HG03159 (cell line): ENCODE data around the gene ZNF574.

Experiments used
- ATAC-seq: cut with Tn5 transposase; IDR thresholded peaks from one replicate; pipeline ENCODE4 v1.9.1; 2021; ENCODE audit warnings: mild to moderate bottlenecking, moderate library complexity; ENCODE audit not compliant: unreplicated experiment

The ZNF574 gene

GRCh38 chr19:42122691-42123607, 47.0 kb downstream of the ZNF574 start:
- ATAC-seq: no peak

DNA sequence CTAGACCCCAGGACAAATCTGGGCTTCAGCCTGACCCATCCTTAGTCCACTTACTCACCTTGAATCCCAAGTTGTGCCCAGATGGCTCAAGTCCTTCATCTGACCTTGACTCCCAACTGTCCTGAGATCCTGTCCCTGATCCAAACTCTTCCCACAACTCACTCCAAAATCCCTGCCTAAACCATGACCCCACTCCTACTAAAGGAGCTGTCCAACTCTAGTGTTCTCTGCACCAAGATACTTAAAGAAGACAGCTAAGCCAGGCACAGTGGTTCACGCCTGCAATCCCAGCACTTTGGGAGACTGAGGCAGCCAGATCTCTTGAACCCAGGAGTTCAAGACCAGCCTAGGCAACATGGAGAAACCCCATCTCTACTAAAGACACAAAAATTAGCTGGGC, 47.8 kb downstream of the ZNF574 start:
- no peak for ATAC-seq

DNA sequence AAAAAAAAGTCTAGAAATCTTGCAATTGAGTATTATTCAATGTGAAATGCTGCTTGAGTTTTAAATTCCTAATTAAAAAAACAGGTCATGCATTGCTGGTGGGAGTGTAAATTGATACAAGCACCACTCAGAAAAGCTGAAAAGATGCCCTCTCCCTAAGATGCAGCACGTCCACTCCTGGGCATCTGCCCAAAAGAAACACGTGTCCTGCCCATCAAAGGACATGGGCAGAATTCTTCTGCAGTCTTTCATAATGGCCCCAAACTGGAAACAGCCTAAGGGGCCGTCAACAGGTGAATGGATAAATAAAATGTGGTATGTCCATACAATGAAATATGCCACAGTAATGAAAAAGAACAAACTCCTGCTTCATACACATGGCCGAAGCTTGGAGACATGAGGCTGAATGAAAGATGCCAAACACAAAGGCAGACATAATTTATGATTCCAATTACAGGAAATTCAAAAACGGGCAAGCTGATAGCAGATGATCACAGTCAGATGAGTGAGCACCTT, 48.5 kb downstream of the ZNF574 start:
- no peak for ATAC-seq

GRCh38 chr19:42125536-42125935, 49.6 kb downstream of the ZNF574 start:
- no peak for ATAC-seq

DNA sequence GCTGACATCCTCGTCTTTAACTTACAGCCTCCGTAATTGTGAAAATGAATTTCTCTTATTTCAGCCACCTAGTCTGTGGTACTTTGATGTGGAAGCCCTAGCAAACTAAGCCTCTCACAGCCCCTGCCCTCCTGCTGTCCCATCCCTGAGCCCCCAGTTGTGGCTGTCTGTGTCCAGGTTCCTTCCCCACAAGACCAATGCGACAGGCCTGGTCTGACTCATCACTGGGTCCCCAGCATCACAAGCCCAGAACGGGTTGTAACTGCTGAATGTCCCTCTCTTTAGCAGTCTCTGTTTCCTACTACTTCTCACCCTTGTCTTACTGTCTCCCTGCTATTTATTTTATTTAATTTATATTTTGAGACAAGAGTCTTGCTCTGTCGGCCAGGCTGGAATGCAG, 50.6 kb downstream of the ZNF574 start:
- ATAC-seq: no peak

DNA sequence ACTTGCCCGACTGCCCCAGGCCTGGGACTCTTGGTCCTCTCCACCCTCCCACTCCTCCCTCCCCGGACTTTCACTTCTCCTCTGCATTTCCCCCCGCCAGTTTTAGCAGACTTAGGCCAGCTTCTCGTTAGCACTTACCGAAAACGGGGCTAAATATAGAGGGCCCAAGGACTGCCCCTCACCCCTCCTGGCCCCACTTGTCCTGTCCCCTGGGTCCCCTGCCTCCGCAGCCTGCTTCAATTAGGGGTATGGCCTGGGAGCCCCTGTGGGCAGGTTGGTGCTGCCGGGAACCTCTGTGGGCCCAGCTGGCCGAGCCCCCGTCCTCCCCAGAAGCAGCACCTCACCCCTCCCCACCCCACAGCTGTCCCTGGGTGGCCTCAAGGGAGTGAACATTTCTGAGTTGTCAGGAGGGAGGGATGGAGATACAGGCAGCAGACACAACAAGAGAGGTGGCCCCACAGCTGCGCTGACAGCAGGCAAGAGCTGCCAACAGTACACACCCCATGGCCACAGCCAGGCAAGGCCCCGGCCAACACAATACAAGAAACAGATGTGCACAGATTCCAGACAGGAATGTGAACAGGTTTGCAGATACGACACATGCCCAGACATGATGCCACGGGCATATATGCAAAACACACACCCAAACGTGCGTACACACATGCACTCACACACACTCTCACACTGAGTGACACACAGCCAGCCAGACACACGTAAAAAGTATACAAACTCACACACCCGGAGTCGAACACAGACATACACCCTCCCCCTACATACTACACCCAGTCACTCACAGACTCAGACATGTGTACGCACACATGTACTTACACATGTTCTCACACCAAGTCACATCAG, 53.7 kb downstream of the ZNF574 start:
- ATAC-seq: peak; percentile 49

DNA sequence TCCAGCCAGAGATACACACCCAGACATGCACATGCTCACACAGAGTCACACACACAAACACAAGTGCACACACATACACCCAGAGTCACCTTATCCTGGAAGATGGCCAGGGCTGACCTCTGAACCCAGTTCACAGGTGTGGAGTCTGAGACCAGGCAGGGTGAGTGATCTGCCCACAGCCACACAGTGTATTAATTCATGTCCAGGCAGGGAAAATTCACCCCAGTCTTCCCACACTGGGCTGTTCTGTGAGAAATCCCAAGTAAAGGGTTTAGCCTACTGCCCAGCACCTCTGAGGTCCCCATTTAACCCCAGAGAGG, 54.2 kb downstream of the ZNF574 start:
- ATAC-seq: no peak
